Endothelial cell of umbilical vein (primary cell): Measurements from ENCODE around the gene MAST4. TPM values are rescaled to one million over a fixed set of nuclear protein-coding genes. Genes with fewer than 3 reads are reported as not detected.

Experiments
- BruUV-seq: library from RNA; stranded (reverse); fragments of 400-500 nt; replicated peaks from 2 replicates; lab custom pipeline; 2021; lab: Mats Ljungman, UMichigan
- CTCF ChIA-PET: fragments of 300-600, 350-600 bp; sonication (Branson Sonifier 250); formaldehyde crosslinking; loops from one replicate; lab custom pipeline; 2021; ENCODE audit warnings: antibody characterized with exemption, inconsistent platforms; lab: Charles Lee
- POLR2A ChIA-PET: fragments of 300-600, 350-600 bp; sonication (Branson Sonifier 250); formaldehyde crosslinking; loops from one replicate; lab custom pipeline; 2021; ENCODE audit warnings: antibody characterized with exemption, inconsistent platforms; lab: Charles Lee
- DNase-seq: peaks from one replicate; pipeline ENCODE4 v3.0.0-alpha.2; 2011; ENCODE audit warnings: low read depth, low spot score
- FAIRE-seq: peaks from 2 replicates; lab custom pipeline; 2011; peaks lifted over from hg19 to GRCh38; lab: Jason Lieb, UNC
- H2AFZ ChIP-seq: 2 replicates; pipeline ENCODE4 v1.6.0; 2012; ENCODE audit warnings: low read depth, low read length, control low read depth, inconsistent platforms
- H3K27ac ChIP-seq: 2 replicates; pipeline ENCODE4 v1.5.1; 2011; ENCODE audit warnings: low read depth, mild to moderate bottlenecking, control low read depth, low read length, moderate library complexity; ENCODE audit not compliant: insufficient read depth
- H3K27me3 ChIP-seq, 2 experiments: 2 replicates each; pipeline versions ENCODE4 v1.6.0 to v1.6.1; 2011; ENCODE audit warnings: low read length in 2 of 2, mixed read lengths in 1 of 2; ENCODE audit not compliant: control insufficient read depth in 2 of 2, insufficient read depth in 2 of 2
- H3K36me3 ChIP-seq, 2 experiments: 2 replicates in 1 of 2; 3 replicates in 1 of 2; pipeline ENCODE4 v1.5.1; 2011; ENCODE audit warnings: low read length in 2 of 2, mild to moderate bottlenecking in 1 of 2, moderate library complexity in 1 of 2; ENCODE audit not compliant: control insufficient read depth in 2 of 2, insufficient read depth in 2 of 2; ENCODE audit errors: extremely low read depth in 1 of 2
- H3K4me1 ChIP-seq: 3 replicates; pipeline ENCODE4 v1.5.1; 2011; ENCODE audit warnings: mild to moderate bottlenecking, low read length; ENCODE audit not compliant: control insufficient read depth, insufficient read depth; ENCODE audit errors: extremely low read depth
- H3K4me2 ChIP-seq: 2 replicates; pipeline ENCODE4 v1.6.1; 2011; ENCODE audit warnings: low read length, control low read depth, mixed read lengths; ENCODE audit not compliant: insufficient read depth
- H3K4me3 ChIP-seq, 3 experiments: fragments of 200-600 bp in 1 of 3; sonication (generic), shearing (Covaris generic) in 1 of 3; replicated peaks in 1 of 3; 2 replicates each; pipeline ENCODE4 v1.5.1; 2011 to 2016; ENCODE audit warnings: control low read depth in 3 of 3, low read length in 3 of 3, mild to moderate bottlenecking in 2 of 3, inconsistent platforms in 1 of 3, low read depth in 1 of 3, moderate library complexity in 1 of 3; ENCODE audit not compliant: insufficient read depth in 1 of 3
- H3K79me2 ChIP-seq: 2 replicates; pipeline ENCODE4 v1.6.0; 2012; ENCODE audit warnings: low read length, inconsistent platforms; ENCODE audit not compliant: control insufficient read depth, insufficient read depth
- H3K9ac ChIP-seq: replicated peaks from 2 replicates; pipeline ENCODE3; 2011; ENCODE audit warnings: low read length, control low read depth; ENCODE audit not compliant: insufficient read depth; ENCODE audit errors: extremely low read depth
- H3K9me1 ChIP-seq: replicated peaks from 3 replicates; pipeline ENCODE4 v1.6.0; 2011; ENCODE audit warnings: mild to moderate bottlenecking, low read length; ENCODE audit not compliant: control insufficient read depth, insufficient read depth; ENCODE audit errors: extremely low read depth
- H3K9me3 ChIP-seq: replicated peaks from 2 replicates; pipeline ENCODE4 v1.5.1; 2012; ENCODE audit warnings: low read length, inconsistent platforms; ENCODE audit not compliant: control insufficient read depth, insufficient read depth
- H4K20me1 ChIP-seq: replicated peaks from 2 replicates; pipeline ENCODE3; 2011; ENCODE audit warnings: mild to moderate bottlenecking, low read length; ENCODE audit not compliant: control insufficient read depth, insufficient read depth; ENCODE audit errors: extremely low read depth
- CTCF ChIP-seq, 2 donors: IDR thresholded peaks; 1 replicate in 1 of 2; 2 replicates in 1 of 2; pipeline ENCODE4 v1.5.1; 2011; ENCODE audit warnings: low read length in 2 of 2, mild to moderate bottlenecking in 2 of 2, moderate library complexity in 2 of 2, control low read depth in 1 of 2, inconsistent platforms in 1 of 2, low read depth in 1 of 2; ENCODE audit not compliant: insufficient read depth in 1 of 2; ENCODE audit errors: extremely low read depth in 1 of 2
- EZH2 ChIP-seq: IDR thresholded peaks from 2 replicates; pipeline ENCODE4 v1.6.1; 2012; ENCODE audit warnings: borderline replicate concordance, low read depth, mild to moderate bottlenecking, moderate library complexity, low read length, inconsistent platforms; ENCODE audit not compliant: severe bottlenecking
- FOS ChIP-seq: IDR thresholded peaks from 2 replicates; pipeline ENCODE4 v1.6.1; 2011; ENCODE audit warnings: mild to moderate bottlenecking, low read length, moderate library complexity, borderline replicate concordance; ENCODE audit not compliant: insufficient read depth
- GATA2 ChIP-seq: IDR thresholded peaks from 2 replicates; pipeline ENCODE4 v1.7.0; 2011; ENCODE audit warnings: low read depth, mild to moderate bottlenecking, moderate library complexity, mixed read lengths, low read length; ENCODE audit not compliant: insufficient read length, insufficient read depth
- JUN ChIP-seq: IDR thresholded peaks from 2 replicates; pipeline ENCODE4 v1.6.1; 2011; ENCODE audit warnings: borderline replicate concordance, low read depth; ENCODE audit not compliant: insufficient read length, insufficient read depth
- MAX ChIP-seq: IDR thresholded peaks from 2 replicates; pipeline ENCODE4 v1.6.1; 2011; ENCODE audit not compliant: insufficient read depth, insufficient read length
- MYC ChIP-seq: IDR thresholded peaks from one replicate; pipeline ENCODE4 v1.6.1; 2011; ENCODE audit warnings: mild to moderate bottlenecking, low read depth, low read length
- POLR2A ChIP-seq: IDR thresholded peaks from 2 replicates; pipeline ENCODE4 v1.6.1; 2012; ENCODE audit warnings: low read depth, mild to moderate bottlenecking, control low read depth, low read length
- POLR2AphosphoS5 ChIP-seq: IDR thresholded peaks from 2 replicates; pipeline ENCODE4 v1.6.1; 2012; ENCODE audit warnings: low read depth, mild to moderate bottlenecking, control low read depth, low read length, moderate library complexity; ENCODE audit not compliant: insufficient read depth
- dilution Hi-C: fragments of 300-500 bp; cut with MboI; formaldehyde crosslinking; loops from one replicate; pipeline ENCODE4 v1.15.0; 2019; ENCODE audit warnings: low sequenced_read_pairs; ENCODE audit not compliant: extremely low pct_ligation_motif_present
- intact Hi-C: fragments of 100-400 bp; cut with micrococcal nuclease; formaldehyde crosslinking; loops from one replicate; pipeline ENCODE4 v1.10.0; 2022
- polyA plus RNA-seq, 4 experiments: library from polyadenylated mRNA; depleted of rRNA in 3 of 4; stranded (reverse) in 3 of 4; unstranded in 1 of 4; fragments of >200 nt; gene quantifications; 2 replicates each; pipeline versions ENCODE4 v1.2.1 to v1.2.3, GENCODE V29; 2011 to 2012; ENCODE audit warnings: missing spikeins in 1 of 4
- total RNA-seq: library from RNA; stranded (reverse); gene quantifications from 2 replicates; pipeline ENCODE4 v1.2.3, GENCODE V29; 2021

The MAST4 gene
- total and polyA plus RNA-seq, 2 donors (not counting 3 experiments of a cell fraction or from before 2014, with no cell fraction given) = 40.2 to 116 TPM

GRCh38 chr5:66645039-66645438 lies 48.8 kb downstream of the MAST4 start:
- Histone ChIP-seq H2AFZ (no peak overlapping the region), H3K4me1 (no peaks in the 10 kb centered on the region), H3K27me3 (peaks cover 0 to 5% of the 10 kb centered on the region in 2 experiments), H3K4me2 (no peak overlapping the region), H3K4me3 (no peak overlapping the region), H3K79me2 (no peaks in the 10 kb centered on the region), H3K9ac (no peak overlapping the region), H4K20me1 (no peaks in the 10 kb centered on the region), H3K27ac (no peak overlapping the region), H3K9me3 (no peaks in the 10 kb centered on the region), H3K9me1 (no peaks in the 10 kb centered on the region), H3K36me3 (no peaks in the 10 kb centered on the region)
- BruUV-seq = no TSS peak
- dilution Hi-C loops = no loop called here
- ChIA-PET POLR2A (no interaction called here), CTCF (no interaction called here)
- DNase-seq (no peak), FAIRE-seq (no peak)
- TF ChIP-seq EZH2 (no peak), MAX (no peak), POLR2AphosphoS5 (no peak), GATA2 (no peak), FOS (no peak), POLR2A (no peak), MYC (no peak), JUN (no peak), CTCF (IDR thresholded peaks at IDR 0.05; ENCODE audit: extremely low read depth in 1 of 2, insufficient read depth in 1 of 2, low read depth in 1 of 2, low read length in 2 of 2) (no peak)
- intact Hi-C loops = no loop called here
